Measurements from ENCODE around the gene SH3D19.

Gene SH3D19

DNA sequence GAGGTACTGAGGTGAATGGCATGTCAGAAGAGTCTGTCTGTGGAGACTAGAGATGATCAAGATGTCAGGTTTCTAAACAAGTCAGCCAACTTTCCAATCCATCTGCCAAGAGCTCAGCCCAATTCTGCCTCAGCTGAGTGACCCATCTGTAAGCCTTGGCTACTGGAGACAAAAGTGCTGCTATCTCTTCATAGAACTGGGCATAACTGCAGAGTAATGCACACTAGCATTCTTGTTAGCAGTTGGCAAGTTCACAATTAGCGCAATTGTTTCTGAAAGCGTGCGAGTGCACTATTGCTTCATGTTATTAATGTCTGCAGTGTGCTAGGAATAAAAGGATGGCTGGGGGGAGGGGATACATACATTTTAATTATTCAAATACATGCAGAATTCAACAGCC lies 32.9 kb upstream of the SH3D19 start:
- no peak overlapping the region for H3K4me3 ChIP-seq (ENCODE audit: low read depth, low read length)
- TF ChIP-seq CTCF (IDR thresholded peaks at IDR 0.05; ENCODE audit: insufficient read depth, low read depth, low read length, missing control alignments): no peak
- DNase-seq (ENCODE audit: low read depth): no peak

GRCh38 chr4:151356510-151356909 lies 31.1 kb upstream of the SH3D19 start:
- no peak overlapping the region for H3K4me3 ChIP-seq (ENCODE audit: low read depth, low read length)
- no peak for DNase-seq (ENCODE audit: low read depth)
- TF ChIP-seq CTCF (IDR thresholded peaks at IDR 0.05; ENCODE audit: insufficient read depth, low read depth, low read length, missing control alignments): no peak

GRCh38 chr4:151355155-151355554 lies 29.8 kb upstream of the SH3D19 start:
- no peak for TF ChIP-seq CTCF (IDR thresholded peaks at IDR 0.05; ENCODE audit: insufficient read depth, low read depth, low read length, missing control alignments)
- H3K4me3 ChIP-seq (ENCODE audit: low read depth, low read length): no peak overlapping the region
- no peak for DNase-seq (ENCODE audit: low read depth)

- no peak for DNase-seq (ENCODE audit: low read depth)
- TF ChIP-seq CTCF (IDR thresholded peaks at IDR 0.05; ENCODE audit: insufficient read depth, low read depth, low read length, missing control alignments): no peak
- no peak overlapping the region for H3K4me3 ChIP-seq (ENCODE audit: low read depth, low read length)
Observed at GRCh38 chr4:151347490-151348235, 22.3 kb upstream of the SH3D19 start.

DNA sequence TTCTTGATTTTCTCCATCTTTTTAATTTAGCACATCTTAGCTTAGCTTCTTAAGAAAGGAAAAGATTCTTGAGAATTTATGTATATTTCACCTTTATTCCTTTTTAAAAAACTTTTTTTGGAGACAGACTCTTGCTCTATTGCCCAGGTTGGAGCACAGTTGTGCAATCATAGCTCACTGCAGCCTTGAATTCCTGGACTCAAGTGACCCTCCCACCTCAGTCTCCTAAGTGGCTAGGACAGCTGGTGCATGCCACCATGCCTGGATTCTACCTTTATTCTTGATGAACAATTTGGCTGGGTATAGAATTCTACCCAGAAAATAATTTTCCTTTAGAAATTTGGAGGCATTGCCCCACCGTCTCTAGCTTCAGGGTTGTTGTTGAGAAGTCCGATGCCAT lies 19.5 kb upstream of the SH3D19 start:
- no peak overlapping the region for H3K4me3 ChIP-seq (ENCODE audit: low read depth, low read length)
- TF ChIP-seq CTCF (IDR thresholded peaks at IDR 0.05; ENCODE audit: insufficient read depth, low read depth, low read length, missing control alignments): no peak
- DNase-seq (ENCODE audit: low read depth): no peak

GRCh38 chr4:151340751-151341385 lies 15.5 kb upstream of the SH3D19 start:
- H3K4me3 ChIP-seq (ENCODE audit: low read depth, low read length): no peak overlapping the region
- DNase-seq (ENCODE audit: low read depth): no peak
- no peak for TF ChIP-seq CTCF (IDR thresholded peaks at IDR 0.05; ENCODE audit: insufficient read depth, low read depth, low read length, missing control alignments)
